HG03280 (cell line): ENCODE results near the gene CHKA.

Experiments used
- ATAC-seq: cut with Tn5 transposase; IDR thresholded peaks from one replicate; pipeline ENCODE4 v1.9.1; 2021; ENCODE audit warnings: mild to moderate bottlenecking, moderate library complexity; ENCODE audit not compliant: unreplicated experiment

Gene CHKA

GRCh38 chr11:68036717-68037239 is 84.4 kb downstream of the CHKA start:
- ATAC-seq, result no peak

GRCh38 chr11:68036141-68036716 is 85.0 kb downstream of the CHKA start:
- no peak for ATAC-seq

DNA sequence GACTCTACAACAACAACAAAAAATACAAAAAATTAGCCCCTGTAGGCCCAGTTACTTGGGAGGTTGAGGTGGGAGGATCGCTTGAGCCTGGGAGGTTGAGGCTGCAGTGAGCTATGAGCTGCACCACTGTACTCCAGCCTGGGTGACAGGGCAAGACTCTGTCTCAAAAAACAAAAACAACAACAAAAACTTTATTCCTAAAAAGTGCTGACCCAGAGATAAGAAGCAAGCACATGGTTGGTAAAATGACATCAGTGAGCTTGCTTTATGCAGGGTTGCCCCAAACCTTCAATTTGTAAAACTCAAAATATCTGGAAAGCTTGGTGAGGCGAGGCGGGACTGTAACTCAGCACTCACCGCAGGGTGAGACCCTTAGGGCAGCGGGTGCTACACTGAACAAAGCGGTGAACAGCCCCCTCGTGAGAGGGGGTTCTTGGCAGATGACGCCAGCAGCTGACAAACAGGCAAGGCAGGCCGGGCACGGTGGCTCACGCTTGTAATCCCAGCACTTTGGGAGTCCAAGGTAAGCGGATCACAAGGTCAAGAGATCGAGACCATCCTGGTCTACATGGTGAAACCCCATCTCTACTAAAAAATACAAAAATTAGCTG is 85.8 kb downstream of the CHKA start:
- no peak for ATAC-seq

GRCh38 chr11:68033708-68034045 is 87.5 kb downstream of the CHKA start:
- ATAC-seq, result no peak

- ATAC-seq, result no peak
Observed at GRCh38 chr11:68032997-68033707, 88.0 kb downstream of the CHKA start.

GRCh38 chr11:68032003-68032402 is 89.2 kb downstream of the CHKA start:
- no peak for ATAC-seq

DNA sequence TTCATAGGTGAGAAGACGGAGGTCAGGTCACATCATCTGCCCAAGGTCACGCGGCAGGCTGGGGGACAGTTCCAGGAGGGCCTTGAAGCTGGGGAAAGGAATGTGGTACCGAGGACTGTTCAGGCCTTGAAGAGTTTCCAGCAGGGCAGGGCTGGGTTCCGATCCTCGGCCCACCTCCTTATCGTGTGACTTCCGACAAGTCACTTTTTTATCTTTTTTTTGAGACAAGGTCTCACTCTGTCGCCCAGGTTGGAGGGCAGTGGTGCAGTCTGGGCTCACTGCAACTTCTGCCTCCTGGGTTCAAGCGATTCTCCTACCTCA is 90.1 kb downstream of the CHKA start:
- no peak for ATAC-seq

- ATAC-seq, result peak; percentile 97
Observed at GRCh38 chr11:68030318-68031143, 90.7 kb downstream of the CHKA start, which contains the start of gene NDUFS8. Gene NDUFS8, plus strand, starts transcription at chr11:68030681. Its CDS starts 1,471 bp downstream, at chr11:68032152.

GRCh38 chr11:68028802-68029545 is 92.2 kb downstream of the CHKA start:
- ATAC-seq, result no peak

DNA sequence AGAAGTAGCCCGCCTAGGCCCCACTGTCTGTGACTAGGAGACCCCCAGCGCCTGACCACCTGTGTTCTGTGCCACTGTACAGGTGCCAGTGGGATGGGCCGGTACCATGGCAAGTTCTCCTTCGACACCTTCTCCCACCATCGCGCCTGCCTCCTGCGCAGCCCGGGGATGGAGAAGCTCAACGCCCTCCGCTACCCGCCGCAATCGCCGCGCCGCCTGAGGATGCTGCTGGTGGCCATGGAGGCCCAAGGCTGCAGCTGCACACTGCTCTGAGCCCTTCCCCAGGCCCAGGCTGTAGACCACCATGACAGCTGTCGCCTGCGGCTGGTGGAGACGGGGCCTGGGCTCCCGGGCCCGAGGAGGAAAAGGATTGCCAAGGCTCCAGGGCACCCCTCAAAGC is 93.5 kb downstream of the CHKA start:
- ATAC-seq, result no peak

GRCh38 chr11:68026391-68027105 is 94.6 kb downstream of the CHKA start:
- ATAC-seq, result no peak

- ATAC-seq, result no peak
Observed at GRCh38 chr11:68025047-68025446, 96.1 kb downstream of the CHKA start.

- ATAC-seq, result no peak
Observed at GRCh38 chr11:68024508-68024907, 96.7 kb downstream of the CHKA start.

GRCh38 chr11:68022531-68022930 is 98.7 kb downstream of the CHKA start:
- no peak for ATAC-seq

GRCh38 chr11:68021167-68021787 is 99.9 kb downstream of the CHKA start:
- no peak for ATAC-seq

- no peak for ATAC-seq
Observed at GRCh38 chr11:68020575-68020974, 100.6 kb downstream of the CHKA start.

DNA sequence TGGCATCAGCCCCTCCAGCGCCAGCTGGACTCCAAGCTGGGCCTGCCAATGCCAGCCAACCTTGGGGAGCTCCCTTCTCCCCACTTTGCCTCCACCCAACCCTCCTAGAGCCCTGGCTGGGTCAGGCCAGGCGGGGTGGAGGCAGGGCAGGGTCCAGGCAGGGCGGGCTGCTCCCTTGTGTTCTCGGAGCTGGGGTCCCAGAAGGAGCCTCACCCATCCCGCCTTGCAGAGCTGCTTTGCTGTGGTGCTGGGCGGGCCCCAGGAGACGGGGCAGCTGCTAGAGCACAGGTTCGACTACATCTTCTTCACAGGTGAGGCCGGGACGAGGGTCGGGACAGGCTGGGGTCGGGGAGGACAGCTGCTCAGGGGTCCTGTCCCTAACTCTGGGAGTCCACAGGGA is 101.7 kb downstream of the CHKA start:
- ATAC-seq, result no peak

DNA sequence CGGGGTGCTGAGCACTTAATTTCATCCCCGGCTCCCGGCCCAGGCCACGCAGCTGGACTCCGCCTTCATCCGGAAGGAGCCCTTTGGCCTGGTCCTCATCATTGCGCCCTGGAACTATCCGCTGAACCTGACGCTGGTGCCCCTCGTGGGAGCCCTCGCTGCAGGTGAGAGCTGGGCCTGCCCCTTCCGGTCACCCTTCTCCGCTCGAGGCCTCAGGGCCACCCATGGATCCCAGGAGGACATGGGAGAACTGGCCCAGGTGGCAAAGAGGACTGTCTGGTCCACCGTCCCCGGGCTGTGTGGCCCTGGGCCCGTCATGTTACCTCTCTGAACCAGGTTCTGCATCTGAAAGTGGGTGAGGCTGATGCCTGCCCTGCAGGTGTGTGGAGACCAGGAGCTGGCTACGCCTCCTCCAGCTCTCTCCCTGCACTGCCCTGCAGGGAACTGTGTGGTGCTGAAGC is 102.4 kb downstream of the CHKA start:
- ATAC-seq, result no peak

- ATAC-seq, result no peak
Observed at GRCh38 chr11:68017980-68018729, 103.0 kb downstream of the CHKA start.
